Astrocyte (in vitro differentiated cells and primary cell): ENCODE results near the gene HOXA1. TPM values are rescaled to one million over a fixed set of nuclear protein-coding genes. Genes with fewer than 3 reads are reported as not detected.

Experiments
- DNase-seq: peaks from one replicate; pipeline ENCODE4 v3.0.0-alpha.2; 2010; ENCODE audit warnings: low read depth
- FAIRE-seq: peaks from 2 replicates; lab custom pipeline; 2011; peaks lifted over from hg19 to GRCh38; lab: Jason Lieb, UNC
- H2AFZ ChIP-seq: 2 replicates; pipeline ENCODE4 v1.6.0; 2012; ENCODE audit warnings: low read depth, low read length, inconsistent platforms
- H3K27ac ChIP-seq: 2 replicates; pipeline ENCODE4 v1.5.1; 2011; ENCODE audit warnings: low read depth, low read length, inconsistent platforms
- H3K27me3 ChIP-seq: 2 replicates; pipeline ENCODE4 v1.6.0; 2011; ENCODE audit warnings: low read length, inconsistent platforms; ENCODE audit not compliant: insufficient read depth
- H3K36me3 ChIP-seq: 2 replicates; pipeline ENCODE4 v1.5.1; 2011; ENCODE audit warnings: low read length, inconsistent platforms; ENCODE audit not compliant: insufficient read depth
- H3K4me1 ChIP-seq: 2 replicates; pipeline ENCODE4 v1.5.1; 2011; ENCODE audit warnings: low read length, inconsistent platforms; ENCODE audit not compliant: insufficient read depth
- H3K4me2 ChIP-seq: 2 replicates; pipeline ENCODE4 v1.6.0; 2012; ENCODE audit warnings: low read length, inconsistent platforms
- H3K4me3 ChIP-seq: 2 replicates; pipeline ENCODE4 v1.5.1; 2011; ENCODE audit warnings: low read depth, mild to moderate bottlenecking, low read length, inconsistent platforms; ENCODE audit not compliant: insufficient read depth
- H3K79me2 ChIP-seq: 2 replicates; pipeline ENCODE4 v1.6.0; 2012; ENCODE audit warnings: mild to moderate bottlenecking, low read length, inconsistent platforms; ENCODE audit not compliant: insufficient read depth
- H3K9ac ChIP-seq: 2 replicates; pipeline ENCODE4 v1.6.0; 2012; ENCODE audit warnings: mild to moderate bottlenecking, low read length, inconsistent platforms
- H3K9me3 ChIP-seq: 2 replicates; pipeline ENCODE4 v1.5.1; 2012; ENCODE audit warnings: low read depth, mild to moderate bottlenecking, low read length, inconsistent platforms; ENCODE audit not compliant: insufficient read depth
- H4K20me1 ChIP-seq: 2 replicates; pipeline ENCODE4 v1.6.0; 2012; ENCODE audit warnings: low read length, inconsistent platforms; ENCODE audit not compliant: insufficient read depth
- H3K27ac Mint-ChIP-seq: one replicate; pipeline ENCODE4 v1.8.0; 2021; ENCODE audit warnings: mild to moderate bottlenecking, mixed read lengths; ENCODE audit not compliant: unreplicated experiment
- H3K27me3 Mint-ChIP-seq: one replicate; pipeline ENCODE4 v1.8.0; 2021; ENCODE audit warnings: low read depth, mixed read lengths; ENCODE audit not compliant: unreplicated experiment
- H3K36me3 Mint-ChIP-seq: one replicate; pipeline ENCODE4 v1.8.0; 2021; ENCODE audit warnings: low read depth, mixed read lengths; ENCODE audit not compliant: unreplicated experiment
- H3K4me1 Mint-ChIP-seq: one replicate; pipeline ENCODE4 v1.8.0; 2021; ENCODE audit warnings: low read depth, mixed read lengths; ENCODE audit not compliant: unreplicated experiment
- H3K4me3 Mint-ChIP-seq: one replicate; pipeline ENCODE4 v1.8.0; 2021; ENCODE audit warnings: mild to moderate bottlenecking, moderate library complexity, mixed read lengths; ENCODE audit not compliant: unreplicated experiment
- H3K9me3 Mint-ChIP-seq: one replicate; pipeline ENCODE4 v1.8.0; 2021; ENCODE audit warnings: mild to moderate bottlenecking, mixed read lengths; ENCODE audit not compliant: unreplicated experiment
- CTCF ChIP-seq: IDR thresholded peaks from 2 replicates; pipeline ENCODE4 v1.5.1; 2011; ENCODE audit warnings: low read depth, mild to moderate bottlenecking, inconsistent platforms, low read length, moderate library complexity; ENCODE audit not compliant: insufficient read depth
- EZH2 ChIP-seq: IDR thresholded peaks from 2 replicates; pipeline ENCODE4 v1.6.1; 2012; ENCODE audit warnings: mild to moderate bottlenecking, low read length, inconsistent platforms; ENCODE audit not compliant: insufficient read depth
- total RNA-seq: library from RNA; stranded (reverse); gene quantifications from 2 replicates; pipeline ENCODE4 v1.2.1, GENCODE V29; 2021

Gene HOXA1
- total RNA-seq, 1 donor from 2014 or later, result 0.23 TPM

- Mint-ChIP-seq H3K27me3 (peaks cover 85% of the 10 kb centered on the region), H3K36me3 (peaks cover 3% of the 10 kb centered on the region), H3K27ac (peak within 1 kb of the TSS; percentile 34), H3K4me1 (no peaks in the 10 kb centered on the region), H3K4me3 (no peak within 1 kb of the TSS), H3K9me3 (peaks cover 52% of the 10 kb centered on the region)
- DNase-seq, result peak; percentile 92
- peaks cover 2% of the 10 kb centered on the region for H4K20me1 ChIP-seq
- peaks cover 96% of the 10 kb centered on the region for H3K27me3 ChIP-seq
- no peak within 1 kb of the TSS for H3K27ac ChIP-seq
- H3K79me2 ChIP-seq, result no peaks in the 10 kb centered on the region
- H3K9ac ChIP-seq, result peak within 1 kb of the TSS; percentile 63
- no peak for TF ChIP-seq EZH2
- peak; percentile 19 for TF ChIP-seq CTCF
- peak within 1 kb of the TSS; percentile 61 for H3K4me3 ChIP-seq
- H3K9me3 ChIP-seq, result peaks cover 15% of the 10 kb centered on the region
- H3K4me2 ChIP-seq, result peak within 1 kb of the TSS; percentile 80
- FAIRE-seq, result no peak
- H3K4me1 ChIP-seq, result no peaks in the 10 kb centered on the region
- peak within 1 kb of the TSS; percentile 56 for H2AFZ ChIP-seq
- H3K36me3 ChIP-seq, result no peaks in the 10 kb centered on the region
Measured at GRCh38 chr7:27143023-27143949, 47.5 kb upstream of the HOXA1 start, which contains the start of gene HOXA5. TSS of gene HOXA5 (minus strand) at chr7:27143681. CDS start at chr7:27143607, 74 bp downstream.

- H3K36me3 Mint-ChIP-seq, result peaks cover 3% of the 10 kb centered on the region
- no peaks in the 10 kb centered on the region for H3K4me1 Mint-ChIP-seq
- no peak overlapping the region for H3K27ac ChIP-seq
- peak overlapping the region; percentile 56 for H2AFZ ChIP-seq
- H3K4me2 ChIP-seq, result peak overlapping the region; percentile 80
- no peak overlapping the region for H3K27ac Mint-ChIP-seq
- peaks cover 48% of the 10 kb centered on the region for H3K9me3 Mint-ChIP-seq
- FAIRE-seq (no peak), DNase-seq (no peak)
- H3K27me3 ChIP-seq, result peaks cover 99% of the 10 kb centered on the region
- no peaks in the 10 kb centered on the region for H3K79me2 ChIP-seq
- no peaks in the 10 kb centered on the region for H3K36me3 ChIP-seq
- peaks cover 15% of the 10 kb centered on the region for H3K9me3 ChIP-seq
- H3K4me3 ChIP-seq, result peak overlapping the region; percentile 61
- H3K9ac ChIP-seq, result peak overlapping the region; percentile 63
- peaks cover 88% of the 10 kb centered on the region for H3K27me3 Mint-ChIP-seq
- no peaks in the 10 kb centered on the region for H3K4me1 ChIP-seq
- no peak overlapping the region for H3K4me3 Mint-ChIP-seq
- peaks cover 2% of the 10 kb centered on the region for H4K20me1 ChIP-seq
- TF ChIP-seq CTCF, result no peak
- peak; percentile 63 for TF ChIP-seq EZH2
Measured at GRCh38 chr7:27142580-27143022, 46.8 kb upstream of the HOXA1 start.
